HepG2 (cell line): ENCODE measurements around the gene SLC4A2. TPM values are rescaled to one million over a fixed set of nuclear protein-coding genes. Genes with fewer than 3 reads are reported as not detected.
A peak's percentile ranks its signal among the peaks of the same experiment; 100 is the strongest.

ENCODE experiments used
- CC2D1A ChIP-seq: sonication (generic); formaldehyde crosslinking; IDR thresholded peaks from 2 replicates; pipeline ENCODE4 v1.8.1; 2023; ENCODE audit warnings: mild to moderate bottlenecking, missing genetic modification reagents
- HHEX ChIP-seq: IDR thresholded peaks from 2 replicates; pipeline ENCODE4 v1.6.1; 2016; ENCODE audit warnings: control low read depth
- MED1 ChIP-seq: sonication (generic); formaldehyde crosslinking; IDR thresholded peaks from 2 replicates; pipeline ENCODE4 v1.4.0; 2020; ENCODE audit warnings: missing genetic modification reagents
- NR2F6 ChIP-seq, 2 experiments: IDR thresholded peaks; 2 replicates each; pipeline ENCODE4 v1.6.1; 2016; ENCODE audit warnings: antibody characterized with exemption in 1 of 2, mild to moderate bottlenecking in 1 of 2
- RARA ChIP-seq: IDR thresholded peaks from 2 replicates; pipeline ENCODE4 v1.6.1; 2016; ENCODE audit warnings: missing genetic modification reagents, missing compliant biosample characterization
- ZBTB3 ChIP-seq: sonication (generic); formaldehyde crosslinking; IDR thresholded peaks from 2 replicates; pipeline ENCODE4 v1.4.0; 2020; ENCODE audit warnings: low read depth, mild to moderate bottlenecking, moderate library complexity, missing genetic modification reagents, borderline replicate concordance
- ZFY ChIP-seq: sonication (generic); formaldehyde crosslinking; IDR thresholded peaks from 2 replicates; pipeline ENCODE4 v1.4.0; 2020; ENCODE audit warnings: missing genetic modification reagents
- ZNF264 ChIP-seq: sonication (generic); formaldehyde crosslinking; IDR thresholded peaks from 2 replicates; pipeline ENCODE4 v1.4.0; 2020; ENCODE audit warnings: missing genetic modification reagents
- ZNF367 ChIP-seq: sonication (generic); formaldehyde crosslinking; IDR thresholded peaks from 2 replicates; pipeline ENCODE4 v1.4.0; 2020; ENCODE audit warnings: missing genetic modification reagents, borderline replicate concordance
- ZNF557 ChIP-seq: sonication (generic); formaldehyde crosslinking; IDR thresholded peaks from 2 replicates; pipeline ENCODE4 v1.4.0; 2020; ENCODE audit warnings: missing genetic modification reagents
- ZNF776 ChIP-seq: sonication (generic); formaldehyde crosslinking; IDR thresholded peaks from 2 replicates; pipeline ENCODE4 v1.4.0; 2020; ENCODE audit warnings: mild to moderate bottlenecking, missing genetic modification reagents
- polyA plus RNA-seq, 8 experiments: library from polyadenylated mRNA; depleted of rRNA in 3 of 8; stranded (reverse) in 7 of 8; unstranded in 1 of 8; fragments of >200 nt; fragmentation: Illumina TruSeq in 4 of 8; extraction: Trizol in 4 of 8; gene quantifications; 2 replicates each; pipeline versions ENCODE4 v1.2.1 to v1.2.3, GENCODE V29; 2011 to 2016; ENCODE audit warnings: low read depth in 4 of 8, missing spikeins in 1 of 8, mixed read lengths in 1 of 8; ENCODE audit not compliant: insufficient read depth in 1 of 8
- total RNA-seq, 5 experiments: library from RNA; depleted of rRNA; stranded (reverse); fragments of >200 nt; fragmentation: Illumina TruSeq; extraction: Trizol; gene quantifications; 2 replicates each; pipeline ENCODE4 v1.2.3, GENCODE V29; 2016; ENCODE audit warnings: low read depth in 1 of 5
- TF ChIP-seq, protein P1 (sequence below): sonication (generic); formaldehyde crosslinking; IDR thresholded peaks from 2 replicates; pipeline ENCODE4 v1.5.1; 2020; ENCODE audit warnings: mild to moderate bottlenecking, missing genetic modification reagents, moderate library complexity
- TF ChIP-seq, protein P2 (sequence below): sonication (generic); formaldehyde crosslinking; IDR thresholded peaks from 2 replicates; pipeline ENCODE4 v1.4.0; 2020; ENCODE audit warnings: missing genetic modification reagents, low read depth, mild to moderate bottlenecking, borderline replicate concordance
- TF ChIP-seq, protein P3 (sequence below), 2 experiments: sonication (generic) in 1 of 2; formaldehyde crosslinking in 1 of 2; IDR thresholded peaks; 2 replicates each; pipeline versions ENCODE4 v1.6.1 to v1.9.0; 2014 to 2022; ENCODE audit warnings: antibody characterized with exemption in 1 of 2, borderline replicate concordance in 1 of 2, inconsistent platforms in 1 of 2, low read depth in 1 of 2, missing genetic modification reagents in 1 of 2
- TF ChIP-seq, protein P4 (sequence below): IDR thresholded peaks from 2 replicates; pipeline ENCODE4 v1.6.1; 2012; ENCODE audit warnings: inconsistent platforms
- TF ChIP-seq, protein P5 (sequence below): sonication (generic); formaldehyde crosslinking; conservative IDR thresholded peaks from 2 replicates; pipeline ENCODE4 v1.4.0; 2020; ENCODE audit warnings: missing genetic modification reagents

Gene SLC4A2
- total and polyA plus RNA-seq, 2 of the 13 experiments (the other 11 are each of a cell fraction or from before 2014, with no cell fraction given), result 51.9 to 73.4 TPM

DNA sequence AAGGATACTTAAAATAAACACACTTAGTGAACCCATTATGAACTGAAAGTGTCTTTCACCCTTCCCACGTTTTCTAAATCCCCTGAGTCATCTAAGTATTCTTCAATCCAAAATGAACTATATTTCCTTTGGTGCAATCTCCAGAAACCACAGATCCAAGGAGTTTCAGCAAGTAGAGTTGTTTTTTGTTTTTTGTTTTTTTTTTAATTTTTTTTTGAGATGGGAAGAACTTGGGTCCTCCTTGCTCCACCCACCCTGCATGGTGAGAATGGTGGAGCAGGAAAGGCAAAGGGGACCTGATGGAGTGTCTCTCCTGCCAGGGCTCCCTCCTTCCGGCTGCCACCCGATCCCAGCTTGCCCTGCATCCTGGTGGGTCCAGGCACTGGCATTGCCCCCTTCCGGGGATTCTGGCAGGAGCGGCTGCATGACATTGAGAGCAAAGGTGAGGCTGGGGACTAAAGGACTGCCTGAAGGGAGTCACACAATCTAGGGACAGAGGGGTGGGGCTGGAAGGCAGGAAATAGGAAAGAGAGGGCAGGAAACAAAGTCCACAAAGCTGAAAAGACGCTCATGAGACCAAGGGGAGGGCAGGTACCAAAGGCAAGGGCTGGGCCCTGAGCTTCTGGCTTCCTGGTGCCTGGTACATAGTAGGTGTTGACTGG, 47.2 kb upstream of the SLC4A2 start (continued):
- TF ChIP-seq, protein P1, sequence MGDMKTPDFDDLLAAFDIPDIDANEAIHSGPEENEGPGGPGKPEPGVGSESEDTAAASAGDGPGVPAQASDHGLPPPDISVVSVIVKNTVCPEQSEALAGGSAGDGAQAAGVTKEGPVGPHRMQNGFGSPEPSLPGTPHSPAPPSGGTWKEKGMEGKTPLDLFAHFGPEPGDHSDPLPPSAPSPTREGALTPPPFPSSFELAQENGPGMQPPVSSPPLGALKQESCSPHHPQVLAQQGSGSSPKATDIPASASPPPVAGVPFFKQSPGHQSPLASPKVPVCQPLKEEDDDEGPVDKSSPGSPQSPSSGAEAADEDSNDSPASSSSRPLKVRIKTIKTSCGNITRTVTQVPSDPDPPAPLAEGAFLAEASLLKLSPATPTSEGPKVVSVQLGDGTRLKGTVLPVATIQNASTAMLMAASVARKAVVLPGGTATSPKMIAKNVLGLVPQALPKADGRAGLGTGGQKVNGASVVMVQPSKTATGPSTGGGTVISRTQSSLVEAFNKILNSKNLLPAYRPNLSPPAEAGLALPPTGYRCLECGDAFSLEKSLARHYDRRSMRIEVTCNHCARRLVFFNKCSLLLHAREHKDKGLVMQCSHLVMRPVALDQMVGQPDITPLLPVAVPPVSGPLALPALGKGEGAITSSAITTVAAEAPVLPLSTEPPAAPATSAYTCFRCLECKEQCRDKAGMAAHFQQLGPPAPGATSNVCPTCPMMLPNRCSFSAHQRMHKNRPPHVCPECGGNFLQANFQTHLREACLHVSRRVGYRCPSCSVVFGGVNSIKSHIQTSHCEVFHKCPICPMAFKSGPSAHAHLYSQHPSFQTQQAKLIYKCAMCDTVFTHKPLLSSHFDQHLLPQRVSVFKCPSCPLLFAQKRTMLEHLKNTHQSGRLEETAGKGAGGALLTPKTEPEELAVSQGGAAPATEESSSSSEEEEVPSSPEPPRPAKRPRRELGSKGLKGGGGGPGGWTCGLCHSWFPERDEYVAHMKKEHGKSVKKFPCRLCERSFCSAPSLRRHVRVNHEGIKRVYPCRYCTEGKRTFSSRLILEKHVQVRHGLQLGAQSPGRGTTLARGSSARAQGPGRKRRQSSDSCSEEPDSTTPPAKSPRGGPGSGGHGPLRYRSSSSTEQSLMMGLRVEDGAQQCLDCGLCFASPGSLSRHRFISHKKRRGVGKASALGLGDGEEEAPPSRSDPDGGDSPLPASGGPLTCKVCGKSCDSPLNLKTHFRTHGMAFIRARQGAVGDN (CRISPR knock-in tag), result peak; percentile 74
- TF ChIP-seq ZNF776 (no peak), ZFY (peak; percentile 46; the same call in 1 of the 2 replicates), HHEX (CRISPR knock-in tag) (no peak), ZNF264 (0 out of 2 replicates have a peak, but pooled peaks have one; percentile 35), ZNF367 (CRISPR knock-in tag) (0 out of 2 replicates have a peak, but pooled peaks have one; percentile 41), RARA (CRISPR knock-in tag) (peak; percentile 41; the same call in 1 of the 2 replicates), ZNF557 (CRISPR knock-in tag) (0 out of 2 replicates have a peak, but pooled peaks have one; percentile 74), ZBTB3 (no peak), NR2F6 (IDR thresholded peaks at IDR 0.05) (no peak), NR2F6 (CRISPR knock-in tag; IDR thresholded peaks at IDR 0.05) (0 out of 2 replicates have a peak, but pooled peaks have one; percentile 39), MED1 (CRISPR knock-in tag) (peak; percentile 60), CC2D1A (CRISPR knock-in tag) (no peak)
- TF ChIP-seq, protein P2, sequence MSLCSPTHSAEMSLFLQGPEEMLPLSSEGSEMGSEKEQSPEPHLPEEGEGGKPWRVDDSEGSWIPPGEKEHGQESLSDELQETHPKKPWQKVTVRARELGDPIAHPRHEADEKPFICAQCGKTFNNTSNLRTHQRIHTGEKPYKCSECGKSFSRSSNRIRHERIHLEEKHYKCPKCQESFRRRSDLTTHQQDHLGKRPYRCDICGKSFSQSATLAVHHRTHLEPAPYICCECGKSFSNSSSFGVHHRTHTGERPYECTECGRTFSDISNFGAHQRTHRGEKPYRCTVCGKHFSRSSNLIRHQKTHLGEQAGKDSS, result 0 out of 2 replicates have a peak, but pooled peaks have one; percentile 33
- TF ChIP-seq, protein P3, sequence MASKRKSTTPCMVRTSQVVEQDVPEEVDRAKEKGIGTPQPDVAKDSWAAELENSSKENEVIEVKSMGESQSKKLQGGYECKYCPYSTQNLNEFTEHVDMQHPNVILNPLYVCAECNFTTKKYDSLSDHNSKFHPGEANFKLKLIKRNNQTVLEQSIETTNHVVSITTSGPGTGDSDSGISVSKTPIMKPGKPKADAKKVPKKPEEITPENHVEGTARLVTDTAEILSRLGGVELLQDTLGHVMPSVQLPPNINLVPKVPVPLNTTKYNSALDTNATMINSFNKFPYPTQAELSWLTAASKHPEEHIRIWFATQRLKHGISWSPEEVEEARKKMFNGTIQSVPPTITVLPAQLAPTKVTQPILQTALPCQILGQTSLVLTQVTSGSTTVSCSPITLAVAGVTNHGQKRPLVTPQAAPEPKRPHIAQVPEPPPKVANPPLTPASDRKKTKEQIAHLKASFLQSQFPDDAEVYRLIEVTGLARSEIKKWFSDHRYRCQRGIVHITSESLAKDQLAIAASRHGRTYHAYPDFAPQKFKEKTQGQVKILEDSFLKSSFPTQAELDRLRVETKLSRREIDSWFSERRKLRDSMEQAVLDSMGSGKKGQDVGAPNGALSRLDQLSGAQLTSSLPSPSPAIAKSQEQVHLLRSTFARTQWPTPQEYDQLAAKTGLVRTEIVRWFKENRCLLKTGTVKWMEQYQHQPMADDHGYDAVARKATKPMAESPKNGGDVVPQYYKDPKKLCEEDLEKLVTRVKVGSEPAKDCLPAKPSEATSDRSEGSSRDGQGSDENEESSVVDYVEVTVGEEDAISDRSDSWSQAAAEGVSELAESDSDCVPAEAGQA (IDR thresholded peaks at IDR 0.05; ENCODE audit: low read depth), result no peak
- TF ChIP-seq, protein P3 (CRISPR knock-in tag; IDR thresholded peaks at IDR 0.05; ENCODE audit: borderline replicate concordance), result no peak
- TF ChIP-seq, protein P4, sequence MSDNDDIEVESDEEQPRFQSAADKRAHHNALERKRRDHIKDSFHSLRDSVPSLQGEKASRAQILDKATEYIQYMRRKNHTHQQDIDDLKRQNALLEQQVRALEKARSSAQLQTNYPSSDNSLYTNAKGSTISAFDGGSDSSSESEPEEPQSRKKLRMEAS, result peak; percentile 26; the same call in 1 of the 2 replicates
- TF ChIP-seq, protein P5, sequence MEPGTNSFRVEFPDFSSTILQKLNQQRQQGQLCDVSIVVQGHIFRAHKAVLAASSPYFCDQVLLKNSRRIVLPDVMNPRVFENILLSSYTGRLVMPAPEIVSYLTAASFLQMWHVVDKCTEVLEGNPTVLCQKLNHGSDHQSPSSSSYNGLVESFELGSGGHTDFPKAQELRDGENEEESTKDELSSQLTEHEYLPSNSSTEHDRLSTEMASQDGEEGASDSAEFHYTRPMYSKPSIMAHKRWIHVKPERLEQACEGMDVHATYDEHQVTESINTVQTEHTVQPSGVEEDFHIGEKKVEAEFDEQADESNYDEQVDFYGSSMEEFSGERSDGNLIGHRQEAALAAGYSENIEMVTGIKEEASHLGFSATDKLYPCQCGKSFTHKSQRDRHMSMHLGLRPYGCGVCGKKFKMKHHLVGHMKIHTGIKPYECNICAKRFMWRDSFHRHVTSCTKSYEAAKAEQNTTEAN (CRISPR knock-in tag), result 0 out of 2 replicates have a peak, but pooled peaks have one; percentile 58
